HFFc6 (cell line): ENCODE measurements around the gene PITX1. TPM values are rescaled to one million over a fixed set of nuclear protein-coding genes. Genes with fewer than 3 reads are reported as not detected.

Experiments used
- DNase-seq: peaks from one replicate; pipeline ENCODE4 v3.0.0-alpha.2; 2018
- H3K27ac Mint-ChIP-seq: 2 replicates; pipeline ENCODE4 v1.8.0; 2020; ENCODE audit warnings: mild to moderate bottlenecking, mixed read lengths
- H3K27me3 Mint-ChIP-seq: 2 replicates; pipeline ENCODE4 v1.8.0; 2021; ENCODE audit warnings: mild to moderate bottlenecking, moderate library complexity, mixed read lengths; ENCODE audit not compliant: insufficient read depth
- H3K36me3 Mint-ChIP-seq: 2 replicates; pipeline ENCODE4 v1.8.0; 2021; ENCODE audit warnings: low read depth, mixed read lengths
- H3K4me1 Mint-ChIP-seq: 2 replicates; pipeline ENCODE4 v1.8.0; 2020; ENCODE audit warnings: low read depth, mixed read lengths
- H3K4me3 Mint-ChIP-seq: 2 replicates; pipeline ENCODE4 v1.8.0; 2020; ENCODE audit warnings: mild to moderate bottlenecking, moderate library complexity, mixed read lengths
- H3K9me3 Mint-ChIP-seq: 2 replicates; pipeline ENCODE4 v1.8.0; 2020; ENCODE audit warnings: mild to moderate bottlenecking, mixed read lengths
- total RNA-seq, 6 experiments: library from RNA; stranded (reverse); fragmentation: NEBNext Ultra II Directional; extraction: Animal tissue kit (Norgen Biotek cat#: 25700); gene quantifications; 2 replicates in 1 of 6; 3 replicates in 5 of 6; pipeline ENCODE4 v1.2.3, GENCODE V29; 2021
- TF ChIP-seq, protein P1 (sequence below): fragments of 200-600 bp; sonication (generic); IDR thresholded peaks from 2 replicates; pipeline ENCODE4 v1.5.0; 2021; ENCODE audit warnings: antibody characterized with exemption, mild to moderate bottlenecking

PITX1 gene
- total RNA-seq, 6 experiments from 2014 or later: 13.4 to 26.0 (median 14.8) TPM

DNA sequence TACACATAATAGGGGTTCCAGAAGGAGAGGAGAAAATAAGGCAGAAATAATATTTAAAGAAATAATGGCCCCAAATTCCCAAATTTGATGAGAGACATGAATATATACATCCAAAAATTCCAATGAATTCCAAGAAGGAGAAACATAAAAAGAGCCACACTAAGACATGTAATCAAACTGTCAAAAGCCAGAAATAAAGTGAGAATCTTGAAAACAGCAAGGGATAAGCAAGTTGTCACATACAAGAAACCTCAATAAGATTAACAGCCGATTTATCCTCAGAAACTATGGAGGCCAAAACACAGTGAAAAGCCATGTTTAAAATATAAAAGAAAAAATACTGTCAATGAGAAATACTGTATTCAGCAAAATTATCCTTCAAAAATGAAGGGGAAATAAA is 51.8 kb downstream of the PITX1 start:
- H3K4me3 Mint-ChIP-seq: no peak overlapping the region
- TF ChIP-seq, protein P1, sequence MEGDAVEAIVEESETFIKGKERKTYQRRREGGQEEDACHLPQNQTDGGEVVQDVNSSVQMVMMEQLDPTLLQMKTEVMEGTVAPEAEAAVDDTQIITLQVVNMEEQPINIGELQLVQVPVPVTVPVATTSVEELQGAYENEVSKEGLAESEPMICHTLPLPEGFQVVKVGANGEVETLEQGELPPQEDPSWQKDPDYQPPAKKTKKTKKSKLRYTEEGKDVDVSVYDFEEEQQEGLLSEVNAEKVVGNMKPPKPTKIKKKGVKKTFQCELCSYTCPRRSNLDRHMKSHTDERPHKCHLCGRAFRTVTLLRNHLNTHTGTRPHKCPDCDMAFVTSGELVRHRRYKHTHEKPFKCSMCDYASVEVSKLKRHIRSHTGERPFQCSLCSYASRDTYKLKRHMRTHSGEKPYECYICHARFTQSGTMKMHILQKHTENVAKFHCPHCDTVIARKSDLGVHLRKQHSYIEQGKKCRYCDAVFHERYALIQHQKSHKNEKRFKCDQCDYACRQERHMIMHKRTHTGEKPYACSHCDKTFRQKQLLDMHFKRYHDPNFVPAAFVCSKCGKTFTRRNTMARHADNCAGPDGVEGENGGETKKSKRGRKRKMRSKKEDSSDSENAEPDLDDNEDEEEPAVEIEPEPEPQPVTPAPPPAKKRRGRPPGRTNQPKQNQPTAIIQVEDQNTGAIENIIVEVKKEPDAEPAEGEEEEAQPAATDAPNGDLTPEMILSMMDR: no peak
- H3K36me3 Mint-ChIP-seq: peaks cover 37% of the 10 kb centered on the region
- no peak overlapping the region for H3K27ac Mint-ChIP-seq
- no peak for DNase-seq
- no peaks in the 10 kb centered on the region for H3K4me1 Mint-ChIP-seq
- H3K27me3 Mint-ChIP-seq: peaks cover 3% of the 10 kb centered on the region
- H3K9me3 Mint-ChIP-seq: peaks cover 44% of the 10 kb centered on the region

DNA sequence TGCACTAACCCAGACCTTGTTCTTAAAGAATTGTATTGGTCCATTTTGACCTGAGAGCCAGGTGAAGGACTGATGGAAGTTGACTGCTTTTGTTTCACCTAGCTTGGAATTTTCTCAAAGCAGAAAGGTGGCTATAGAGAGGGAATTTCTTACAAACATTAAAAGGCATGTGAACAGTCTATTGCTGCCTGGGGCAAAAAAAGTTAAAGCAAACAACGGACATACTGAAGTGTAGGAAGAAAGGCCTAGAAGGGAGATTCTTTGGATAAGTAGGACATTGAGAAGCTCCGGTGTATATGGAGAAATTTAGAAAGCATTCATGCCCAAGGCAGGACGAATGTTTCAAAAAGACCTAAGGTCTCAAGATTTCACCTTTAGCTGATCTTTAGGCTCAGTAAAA is 54.6 kb downstream of the PITX1 start:
- no peak for DNase-seq
- TF ChIP-seq, protein P1: no peak
- Mint-ChIP-seq H3K4me1 (peaks cover 9% of the 10 kb centered on the region), H3K36me3 (peaks cover 51% of the 10 kb centered on the region), H3K27ac (no peak overlapping the region), H3K4me3 (no peak overlapping the region), H3K27me3 (no peaks in the 10 kb centered on the region; the same call in none of the 2 replicates), H3K9me3 (peaks cover 53% of the 10 kb centered on the region)

Other genes starting within 250 kb of the PITX1 start
- gene C5orf24, start 188.3 kb downstream of the PITX1 start, total RNA-seq: 10 to 100 TPM; 48.8 to 61.5 (median 57.6) TPM
- gene TXNDC15, start 159.9 kb downstream of the PITX1 start, total RNA-seq: 100 to 1,000 TPM; 106 to 127 (median 125) TPM
- gene PCBD2, start 129.1 kb downstream of the PITX1 start, total RNA-seq: 10 to 100 TPM in 3 of 6 experiments, 1 to 10 TPM in 3; 8.6 to 11.4 (median 10.0) TPM
- under 1 TPM in 3 of 6 experiments, not detected in 3; 0.14 to 0.25 (median 0.19) TPM for gene CATSPER3, start 66.3 kb downstream of the PITX1 start, total RNA-seq